SU-DHL-6 (cell line): ENCODE measurements around the gene TSPAN32.

Experiments
- CTCF ChIP-seq: fragments of 200-600 bp; sonication (generic); IDR thresholded peaks from one replicate; pipeline ENCODE4 v1.5.1; 2017; ENCODE audit warnings: antibody characterized with exemption, mild to moderate bottlenecking, low read length, moderate library complexity; ENCODE audit not compliant: insufficient read depth, poor library complexity, severe bottlenecking
- EZH2phosphoT487 ChIP-seq: fragments of 200-600 bp; sonication (generic), shearing (Covaris generic); conservative IDR thresholded peaks from 2 replicates; pipeline ENCODE4 v1.6.1; 2018; ENCODE audit warnings: mild to moderate bottlenecking, antibody characterized with exemption, low read length, moderate library complexity, mixed read lengths

DNA sequence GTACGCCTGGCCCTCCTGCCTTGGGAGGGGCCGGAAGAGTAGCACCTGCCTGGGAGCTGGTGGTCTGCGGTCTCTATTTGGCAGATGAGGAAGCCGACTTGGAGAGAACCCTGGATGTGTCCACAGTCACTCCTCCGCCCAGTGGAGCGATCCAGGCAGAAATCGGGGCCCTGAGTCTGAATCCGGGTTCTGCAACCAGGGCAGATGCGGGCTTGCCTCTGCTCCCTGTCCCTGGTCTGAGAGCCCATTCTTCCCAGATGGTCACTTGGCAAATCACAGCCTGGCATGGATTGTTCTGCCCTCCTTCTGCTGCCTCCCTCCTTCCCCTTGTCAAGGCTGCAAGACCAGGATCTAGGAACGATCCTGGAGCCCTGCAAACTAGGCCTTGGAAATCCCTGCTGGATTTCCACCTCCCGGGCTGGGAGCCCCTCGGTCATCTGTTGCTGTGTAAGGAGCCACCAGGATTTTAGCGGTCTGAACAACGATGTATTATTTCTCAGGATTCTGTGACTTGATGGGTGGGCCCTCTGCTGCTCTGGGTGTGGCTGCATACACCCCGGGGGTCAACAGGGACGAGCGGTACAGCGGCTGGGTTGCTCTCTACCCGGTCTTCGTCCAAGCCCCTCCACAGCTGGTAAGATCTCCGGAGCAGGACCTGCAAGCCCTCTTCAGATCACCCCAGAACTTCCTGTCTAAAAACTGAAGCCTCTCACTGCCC, 29.4 kb upstream of the TSPAN32 start:
- TF ChIP-seq CTCF (no peak), EZH2phosphoT487 (no peak)
